Fibroblast of skin of right biceps (primary cell): ENCODE results near the gene COQ8B.
A peak's percentile ranks its signal among the peaks of the same experiment; 100 is the strongest.

ENCODE experiments used
- DNase-seq: peaks from one replicate; pipeline ENCODE4 v3.0.0-alpha.2; 2013

COQ8B gene

DNA sequence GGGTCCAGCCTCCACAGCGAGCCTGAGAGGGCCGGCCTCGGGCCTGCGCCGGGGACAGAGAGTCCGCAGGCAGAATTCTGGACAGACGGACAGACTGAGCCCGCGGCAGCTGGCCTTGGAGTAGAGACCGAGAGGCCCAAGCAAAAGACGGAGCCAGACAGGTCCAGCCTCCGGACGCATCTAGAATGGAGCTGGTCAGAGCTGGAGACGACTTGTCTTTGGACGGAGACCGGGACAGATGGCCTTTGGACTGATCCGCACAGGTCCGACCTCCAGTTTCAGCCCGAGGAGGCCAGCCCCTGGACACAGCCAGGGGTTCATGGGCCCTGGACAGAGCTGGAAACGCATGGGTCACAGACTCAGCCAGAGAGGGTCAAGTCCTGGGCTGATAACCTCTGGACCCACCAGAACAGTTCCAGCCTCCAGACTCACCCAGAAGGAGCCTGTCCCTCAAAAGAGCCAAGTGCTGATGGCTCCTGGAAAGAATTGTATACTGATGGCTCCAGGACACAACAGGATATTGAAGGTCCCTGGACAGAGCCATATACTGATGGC lies 716 bp upstream of the COQ8B start:
- DNase-seq = no peak

DNA sequence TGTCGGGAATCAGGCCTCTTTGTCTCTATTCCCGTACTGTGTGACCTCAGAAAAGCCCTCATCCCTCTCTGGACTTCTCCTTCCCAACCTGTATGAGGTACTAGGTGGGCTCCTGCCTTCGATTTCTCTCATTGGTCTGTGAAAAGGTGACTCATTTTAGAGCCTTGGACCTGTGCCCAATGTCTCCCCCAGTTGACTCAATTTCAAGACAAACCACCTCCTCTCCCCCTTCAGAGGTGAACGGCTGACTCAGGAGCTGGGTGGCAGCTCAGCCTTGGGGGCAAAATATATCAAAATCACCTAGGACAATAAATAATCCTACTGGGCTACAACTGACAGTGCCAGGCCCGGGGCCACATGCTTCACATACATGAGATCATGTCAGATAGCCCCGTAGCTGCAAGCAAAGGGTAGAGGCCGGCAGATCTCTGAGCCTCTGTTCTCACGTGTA lies 630 bp downstream of the COQ8B start:
- DNase-seq = peak; percentile 96

DNA sequence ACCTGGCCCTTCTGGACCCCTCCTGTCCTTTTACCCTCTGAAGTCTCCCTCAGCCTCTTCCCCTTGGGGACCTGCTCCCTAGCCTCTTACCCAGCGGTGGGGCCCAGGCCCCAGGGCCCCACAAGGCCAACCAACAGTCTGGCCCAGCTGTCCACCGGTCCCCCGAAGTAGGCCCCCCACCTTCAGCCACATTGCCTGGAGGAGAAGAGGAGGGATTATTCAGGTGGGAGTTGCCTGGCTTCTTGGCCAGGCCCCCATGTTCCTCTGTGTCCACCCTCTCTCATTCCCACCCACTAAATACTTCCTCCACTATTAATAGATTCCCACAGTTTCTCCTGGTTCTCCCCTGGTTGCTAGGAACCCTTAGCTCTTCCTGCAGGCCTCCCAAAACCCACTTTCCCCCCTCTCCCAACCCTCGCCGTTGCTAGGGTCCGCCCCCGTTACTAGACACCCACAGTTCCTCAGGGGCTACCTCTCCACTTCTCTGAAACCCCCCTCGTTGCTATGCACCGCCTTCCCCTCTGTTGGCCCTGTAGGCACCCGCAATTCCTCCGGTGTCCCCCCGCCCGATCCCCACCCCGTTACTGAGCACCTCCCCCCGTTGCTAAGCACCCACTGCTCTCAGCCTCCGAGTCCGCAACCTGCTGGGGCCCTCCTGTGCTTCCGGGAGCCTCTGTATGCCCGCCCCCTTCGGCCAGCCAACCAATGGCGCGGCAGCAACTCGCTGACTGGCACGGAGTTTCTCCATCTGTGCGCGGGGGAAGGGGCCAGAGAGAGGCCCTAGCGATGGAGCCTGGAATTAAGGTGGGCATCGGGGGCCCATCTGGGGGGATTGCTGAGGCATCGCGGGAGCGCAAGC lies 2.0 kb downstream of the COQ8B start:
- peak; percentile 91 for DNase-seq

DNA sequence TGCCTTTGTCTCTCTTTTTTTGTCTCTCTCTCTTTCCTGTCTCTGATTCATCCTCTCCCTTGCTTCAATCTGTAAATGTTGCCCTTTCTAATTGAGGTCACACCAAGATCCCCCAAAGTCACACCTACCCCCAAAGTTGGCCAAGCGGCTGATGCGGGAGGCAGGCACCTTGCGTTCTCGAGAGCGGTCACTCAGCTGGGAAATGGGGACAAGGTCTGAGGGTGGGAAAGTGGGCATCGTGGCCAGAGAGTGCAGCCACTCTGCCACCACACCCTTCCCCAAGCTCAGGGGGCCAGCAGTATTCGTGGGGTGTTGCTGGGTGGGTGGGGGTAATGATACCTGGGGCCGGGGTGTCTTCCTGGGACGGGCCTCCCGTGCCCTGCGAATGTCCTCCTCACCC lies 2.7 kb downstream of the COQ8B start:
- no peak for DNase-seq

DNA sequence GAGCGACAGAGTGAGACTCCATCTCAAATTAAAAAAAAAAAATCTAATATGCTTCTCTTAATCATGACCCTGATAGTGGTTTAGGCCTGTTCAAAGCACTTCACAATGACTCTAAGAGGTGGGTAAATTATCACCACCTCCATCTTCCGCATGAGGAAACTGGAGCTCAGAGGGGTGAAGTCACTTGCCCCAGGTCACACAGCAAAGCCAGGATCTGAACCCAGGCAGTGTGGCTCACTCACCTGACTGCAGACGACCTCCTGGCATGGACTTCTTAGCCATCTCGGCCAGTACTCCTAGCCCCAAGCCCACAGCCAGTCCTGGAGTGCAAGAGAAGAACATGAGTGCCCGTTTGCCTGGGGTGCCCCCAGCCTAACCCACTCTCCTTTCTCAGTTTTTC lies 6.9 kb downstream of the COQ8B start:
- no peak for DNase-seq

DNA sequence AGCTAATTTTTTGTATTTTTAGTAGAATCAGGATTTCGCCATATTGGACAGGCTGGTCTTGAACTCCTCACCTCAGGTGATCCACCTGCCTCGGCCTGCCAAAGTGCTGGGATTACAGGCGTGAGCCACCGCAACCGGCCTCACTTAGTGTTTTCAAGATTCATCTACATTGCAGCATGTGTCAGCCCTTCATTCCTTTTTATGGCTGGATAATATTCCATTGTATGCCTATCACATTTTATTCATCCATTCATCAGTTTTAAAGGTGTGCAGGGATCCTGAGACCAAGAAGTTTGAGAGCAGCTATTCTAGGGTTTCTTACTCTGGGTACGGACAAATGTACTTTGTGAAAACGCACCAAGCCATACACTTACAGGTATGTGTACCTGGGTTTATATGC lies 9.1 kb downstream of the COQ8B start:
- no peak for DNase-seq

DNA sequence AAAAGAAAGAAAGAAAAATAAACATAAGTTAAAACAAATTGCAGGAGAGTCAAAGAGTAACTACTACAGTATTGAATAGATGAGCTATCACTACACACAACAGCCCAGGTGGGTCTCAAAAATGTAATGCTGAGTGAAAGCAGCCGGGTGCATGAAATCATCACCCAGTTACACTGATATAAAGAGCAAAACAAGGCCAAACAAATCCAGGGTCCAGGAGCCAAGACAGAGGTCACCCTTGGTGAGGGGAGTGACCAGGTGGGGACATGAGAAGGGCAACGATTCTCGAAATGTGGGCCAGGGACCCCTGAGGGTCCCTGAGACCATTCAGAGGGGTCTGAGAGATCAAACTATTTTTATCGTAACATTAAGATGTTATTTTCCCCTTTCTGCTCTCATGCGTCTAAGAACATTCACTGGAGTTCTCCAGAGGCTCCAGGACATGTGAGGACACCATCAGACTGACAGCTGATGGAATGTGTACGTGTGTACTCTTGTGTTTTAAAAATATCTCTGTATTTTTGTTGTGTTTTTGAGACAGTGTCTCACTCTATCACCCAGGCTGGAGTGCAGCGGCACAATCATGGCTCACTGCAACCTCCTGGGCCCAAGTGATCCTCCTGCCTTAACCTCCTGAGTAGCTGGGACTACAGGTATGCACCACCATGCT lies 10.6 kb downstream of the COQ8B start:
- no peak for DNase-seq

DNA sequence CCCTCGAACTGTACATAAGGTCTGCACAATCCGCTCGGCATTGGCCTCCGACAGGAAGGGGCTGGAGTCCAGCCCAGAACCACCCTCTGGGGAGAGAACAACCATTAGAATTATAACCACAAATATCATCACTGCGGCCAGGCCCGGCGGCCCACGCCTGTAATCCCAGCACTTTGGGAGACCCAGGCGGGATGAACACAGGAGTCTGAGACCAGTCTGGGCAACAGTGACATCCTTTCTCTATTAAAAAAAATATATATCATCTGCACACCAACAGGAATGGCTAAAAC lies 11.4 kb downstream of the COQ8B start:
- peak; percentile 51 for DNase-seq

DNA sequence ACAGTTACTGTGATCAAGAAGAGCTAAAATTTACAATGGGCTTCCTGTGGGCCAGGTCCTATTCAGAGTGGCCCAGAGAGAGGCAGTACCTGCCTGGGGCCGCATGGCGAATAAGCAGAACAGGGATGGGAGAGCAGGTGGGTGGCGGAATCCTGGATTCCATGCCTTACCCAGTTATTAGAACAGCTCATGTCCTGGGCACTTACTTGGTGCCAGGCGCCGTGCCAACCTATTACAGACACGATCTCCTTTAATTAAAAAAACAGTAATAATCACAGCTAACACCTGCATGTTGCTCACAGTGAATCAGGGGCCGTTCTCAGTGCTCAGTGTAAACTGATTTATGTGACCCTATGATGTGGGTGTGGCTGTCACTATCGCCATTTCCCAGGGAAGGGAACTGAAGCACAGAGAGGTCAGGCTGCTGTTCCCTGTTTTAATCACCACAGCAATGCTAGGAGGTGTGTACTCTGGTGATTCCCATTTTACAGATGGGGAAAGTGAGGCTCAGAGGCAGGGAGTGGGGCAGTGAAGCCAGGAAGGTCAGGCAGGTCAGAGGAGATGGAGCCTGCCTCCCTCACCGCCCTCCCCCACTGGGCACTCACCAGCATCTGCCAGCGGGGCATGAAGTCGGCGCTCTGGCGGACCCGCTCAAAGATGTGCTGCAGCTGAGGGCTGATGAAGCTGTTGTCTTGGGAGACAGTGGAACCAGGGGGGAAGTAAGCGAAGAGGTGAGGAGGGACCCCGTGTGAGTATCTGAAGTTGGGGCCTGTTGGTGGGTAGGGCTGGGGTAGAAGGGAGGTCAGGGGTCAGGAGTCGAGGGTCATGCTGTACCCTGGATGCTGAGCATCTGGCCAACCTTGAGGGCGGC lies 12.0 kb downstream of the COQ8B start:
- DNase-seq = no peak

DNA sequence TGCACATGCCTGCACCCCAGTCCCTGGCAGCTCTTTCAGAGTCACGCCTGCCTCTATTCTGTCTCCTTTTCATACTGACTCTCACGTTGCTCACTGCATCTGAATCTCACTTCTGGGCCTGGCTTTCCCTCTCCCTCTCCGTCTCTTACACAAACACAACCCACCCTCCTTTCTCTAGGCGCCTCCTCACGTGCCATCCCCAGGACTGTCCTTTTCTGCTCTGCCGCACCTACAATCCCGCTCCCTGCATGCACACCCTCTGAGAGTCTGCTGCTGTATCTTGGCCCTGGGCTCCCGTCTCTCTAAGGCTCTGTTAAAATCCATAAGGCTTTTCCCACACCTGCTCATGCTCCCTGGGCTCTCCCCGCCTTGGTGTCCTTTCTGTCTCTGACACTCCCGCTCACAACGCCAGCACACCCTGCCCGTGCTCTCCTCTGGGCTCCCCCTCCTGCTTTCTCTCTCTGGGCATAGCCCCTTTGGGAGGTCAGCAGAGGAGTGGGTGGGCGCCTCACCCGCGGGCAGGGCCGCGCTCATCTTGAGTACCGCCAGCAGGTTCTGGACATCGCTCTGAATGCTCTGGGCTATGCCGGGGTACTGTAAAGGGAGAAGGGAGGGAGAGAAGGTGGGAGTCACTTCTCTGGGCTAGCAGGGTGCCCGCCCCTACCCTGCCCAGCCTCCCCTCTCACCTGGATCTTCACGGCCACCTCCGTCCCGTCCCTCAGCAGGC lies 13.5 kb downstream of the COQ8B start:
- no peak for DNase-seq

DNA sequence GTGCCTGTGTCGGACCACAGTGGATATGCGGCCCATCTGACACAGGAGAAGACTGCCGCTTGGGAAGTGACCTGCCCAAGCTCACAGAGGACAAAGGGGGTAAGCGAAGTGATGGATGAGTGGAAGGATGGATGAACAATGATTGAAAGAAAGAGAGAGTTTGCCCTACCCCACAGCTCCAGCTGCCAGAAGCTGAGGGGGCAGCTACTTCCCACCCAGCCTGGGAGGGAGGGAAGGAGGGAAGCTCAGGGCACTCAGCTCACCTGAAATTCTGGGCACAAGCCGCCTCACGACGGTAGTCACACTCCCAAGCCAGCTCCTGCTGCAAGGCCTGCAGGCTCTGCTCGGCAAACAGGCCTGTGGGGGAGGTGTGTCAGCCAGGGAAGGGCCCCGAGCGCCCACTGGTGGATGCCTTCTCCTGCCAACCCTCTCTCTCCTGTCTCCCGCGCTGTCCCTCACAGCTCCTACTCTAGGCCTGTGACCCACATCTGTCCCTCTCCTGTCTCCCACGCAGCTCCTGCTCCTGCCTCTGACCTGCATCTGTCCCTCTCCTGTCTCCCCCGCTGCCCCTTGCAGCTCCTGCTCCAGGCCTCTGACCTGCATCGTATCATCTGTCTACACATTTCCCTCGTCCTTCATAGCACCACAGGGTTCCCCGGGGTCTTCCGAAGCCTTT lies 14.2 kb downstream of the COQ8B start:
- DNase-seq = peak; percentile 38

DNA sequence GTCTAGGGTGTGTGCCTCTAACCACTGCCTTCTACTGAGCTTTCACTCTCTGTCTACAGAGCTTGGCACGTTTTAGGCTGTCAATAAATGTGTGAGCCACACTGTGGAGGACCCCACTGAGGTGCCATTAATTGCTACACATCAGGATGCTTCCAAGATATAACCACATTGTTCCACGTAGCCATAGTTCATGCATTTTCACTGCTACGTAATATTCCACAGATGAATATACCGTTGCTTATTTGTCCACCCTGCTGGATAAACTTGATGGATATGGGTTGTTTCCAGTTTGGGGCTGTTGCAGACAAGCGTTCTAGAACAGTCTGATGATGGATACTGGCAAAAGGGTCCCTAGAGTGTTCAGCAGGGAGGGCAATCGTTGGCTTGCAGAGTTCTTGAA lies 14.9 kb downstream of the COQ8B start:
- no peak for DNase-seq

DNA sequence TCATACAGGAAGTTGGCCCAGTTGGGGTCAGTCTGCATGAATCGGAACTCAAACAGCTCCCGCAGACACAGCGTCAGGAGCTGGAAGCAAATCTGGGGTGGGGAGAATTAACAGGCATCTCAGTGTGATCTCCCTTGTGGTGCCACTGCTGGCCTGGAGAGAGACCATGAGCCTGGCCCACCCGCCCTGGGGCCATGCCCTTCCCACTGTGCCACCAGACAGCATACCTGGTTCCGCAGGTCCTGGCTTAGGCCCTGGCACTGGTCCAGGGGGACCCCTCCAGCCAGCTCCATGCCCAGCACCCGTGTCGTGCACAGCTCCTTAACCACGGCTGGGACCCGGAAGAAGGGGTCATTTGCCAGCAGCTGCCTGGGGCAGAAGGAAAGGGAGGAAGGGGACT lies 16.6 kb downstream of the COQ8B start:
- no peak for DNase-seq

DNA sequence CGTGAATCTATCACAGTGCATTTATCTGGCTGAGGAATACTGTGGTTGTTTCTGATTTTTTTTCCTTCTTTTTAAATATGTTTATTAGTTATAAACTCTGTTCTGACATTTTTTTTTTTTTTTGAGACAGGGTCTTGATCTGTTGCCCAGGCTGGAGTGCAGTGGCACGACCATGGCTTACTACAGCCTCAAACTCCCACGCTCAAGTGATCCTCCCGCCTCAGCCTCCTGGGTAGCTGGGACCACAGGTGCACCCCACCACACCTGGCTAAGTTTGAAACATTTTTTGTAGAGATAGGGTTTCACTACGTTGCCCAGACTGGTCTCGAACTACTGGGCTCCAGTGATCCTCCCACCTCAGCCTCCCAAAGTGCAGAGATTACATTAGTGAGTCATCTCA lies 19.7 kb downstream of the COQ8B start:
- DNase-seq = no peak

DNA sequence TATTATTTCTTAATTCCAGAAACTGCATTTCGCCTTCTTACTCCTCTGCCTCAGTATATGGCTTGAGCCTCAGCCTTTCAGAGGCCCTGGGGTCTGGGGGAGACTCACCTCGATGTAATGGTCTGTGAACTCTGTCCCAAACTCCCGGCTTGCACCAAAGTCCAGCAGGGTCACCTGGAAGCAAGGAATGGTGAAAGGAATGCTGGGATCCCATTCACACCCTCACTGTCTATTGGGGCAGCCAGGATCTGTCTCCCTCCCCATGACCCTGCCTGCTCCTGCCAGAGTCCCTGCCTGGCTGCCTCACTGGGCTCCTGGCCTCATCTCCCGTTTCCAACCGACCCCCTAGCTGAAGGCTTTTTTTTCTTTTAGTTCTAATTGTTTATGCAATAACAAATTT lies 20.8 kb downstream of the COQ8B start:
- no peak for DNase-seq

DNA sequence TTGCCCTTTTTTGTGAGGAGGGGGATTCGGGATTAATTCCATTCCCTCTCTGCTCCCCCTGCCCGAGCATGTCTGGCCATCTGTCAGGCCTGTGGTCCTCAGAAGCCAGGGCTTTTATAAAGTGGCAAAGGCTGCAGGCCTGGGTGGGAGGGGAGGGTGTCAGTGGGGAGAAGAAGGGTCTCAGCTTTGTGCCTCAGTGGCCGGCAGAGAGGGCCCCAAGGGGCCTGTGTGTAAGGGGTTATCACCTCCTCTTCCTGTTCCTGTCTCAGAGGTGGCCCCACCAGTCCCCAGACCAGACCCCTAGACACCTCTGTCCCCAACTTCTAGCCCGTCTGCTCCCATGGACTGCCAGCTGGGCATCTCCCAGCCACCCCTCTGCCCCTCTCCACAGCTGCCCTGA lies 22.8 kb downstream of the COQ8B start:
- no peak for DNase-seq

DNA sequence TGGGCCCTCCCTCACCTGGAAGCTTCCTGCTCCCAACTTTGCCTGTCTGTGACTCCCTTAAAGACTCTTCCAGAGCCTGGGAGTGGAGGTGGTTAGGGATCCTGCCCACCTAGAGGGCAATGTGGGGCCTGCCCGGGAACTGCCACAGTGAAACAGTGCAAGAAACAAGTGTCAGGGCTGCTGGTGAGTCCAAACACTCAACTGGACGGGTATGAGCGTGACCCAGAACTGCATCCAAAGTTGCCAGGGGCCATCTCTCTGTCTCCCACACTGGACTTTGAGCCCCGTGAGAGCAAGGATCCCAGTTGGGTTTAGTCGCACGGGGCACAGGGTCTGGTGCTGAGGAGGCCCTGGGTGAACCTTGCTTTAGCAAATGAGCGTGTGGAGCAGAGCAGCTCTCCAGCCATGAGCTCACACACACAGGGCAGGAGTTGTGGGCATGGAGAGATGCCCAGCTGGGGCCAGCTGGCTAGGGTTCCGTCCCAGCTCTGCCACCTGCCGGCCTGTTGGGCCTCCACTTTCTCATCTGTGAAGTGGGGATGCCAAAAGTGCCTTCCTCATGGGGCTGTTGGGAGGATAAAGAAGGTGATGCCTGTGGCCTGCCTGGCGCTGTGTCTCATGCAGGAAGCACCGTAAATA lies 23.4 kb downstream of the COQ8B start:
- no peak for DNase-seq

DNA sequence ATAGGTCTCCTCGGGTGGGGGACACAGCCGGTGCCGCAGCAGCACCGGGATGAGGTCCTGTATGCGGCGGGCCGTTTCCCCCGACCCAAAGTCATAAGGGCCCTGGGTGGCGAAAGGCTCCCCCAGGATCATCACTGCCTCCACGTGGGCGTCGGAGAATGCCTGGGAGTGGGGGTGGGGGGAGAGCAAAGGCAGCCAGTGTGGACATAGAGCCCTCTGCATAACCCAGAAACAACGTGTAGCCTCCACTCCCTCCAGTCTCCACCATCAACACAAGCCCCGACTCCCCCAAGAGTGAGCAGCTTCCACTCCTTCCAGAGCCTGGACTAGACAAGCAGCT lies 24.5 kb downstream of the COQ8B start:
- DNase-seq = no peak

DNA sequence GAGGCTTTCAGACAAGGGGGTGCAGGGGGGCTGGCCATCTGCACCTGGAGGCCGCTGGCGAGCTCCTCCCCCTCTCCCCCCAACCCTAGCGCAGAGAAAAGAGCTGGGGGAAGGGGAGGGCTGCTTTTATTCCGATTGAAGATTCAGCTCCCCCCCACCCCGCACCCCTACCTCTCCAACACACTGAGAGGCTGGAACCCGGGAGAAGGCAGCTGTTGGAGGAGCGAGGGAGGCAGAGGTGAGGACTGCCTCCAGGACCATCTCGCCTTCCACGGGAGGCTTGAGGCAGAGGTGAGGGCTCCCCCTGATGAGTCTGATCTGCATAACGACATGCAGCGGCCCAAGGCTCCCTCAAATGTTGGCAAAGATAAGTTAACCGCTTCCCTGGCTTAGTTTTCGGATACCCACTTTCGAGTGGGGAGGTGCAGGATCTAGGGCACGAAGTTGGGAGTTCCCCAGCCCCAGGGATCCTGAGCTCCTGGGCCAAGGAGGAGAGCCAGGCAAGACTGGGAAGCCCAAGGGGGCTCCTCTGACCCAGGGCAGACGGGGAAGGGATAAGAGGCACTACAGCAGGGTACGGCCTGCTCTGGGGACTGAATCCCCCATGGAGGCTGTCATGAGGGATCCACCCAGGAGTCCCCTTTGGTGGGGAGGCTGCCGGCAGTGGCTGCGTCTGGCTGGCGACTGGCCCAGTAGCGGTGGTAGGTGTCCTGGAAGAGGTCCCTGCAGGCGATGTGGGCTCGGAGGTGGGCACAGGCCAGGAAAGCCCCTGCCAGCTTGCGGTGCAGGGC lies 25.1 kb downstream of the COQ8B start:
- DNase-seq = no peak

DNA sequence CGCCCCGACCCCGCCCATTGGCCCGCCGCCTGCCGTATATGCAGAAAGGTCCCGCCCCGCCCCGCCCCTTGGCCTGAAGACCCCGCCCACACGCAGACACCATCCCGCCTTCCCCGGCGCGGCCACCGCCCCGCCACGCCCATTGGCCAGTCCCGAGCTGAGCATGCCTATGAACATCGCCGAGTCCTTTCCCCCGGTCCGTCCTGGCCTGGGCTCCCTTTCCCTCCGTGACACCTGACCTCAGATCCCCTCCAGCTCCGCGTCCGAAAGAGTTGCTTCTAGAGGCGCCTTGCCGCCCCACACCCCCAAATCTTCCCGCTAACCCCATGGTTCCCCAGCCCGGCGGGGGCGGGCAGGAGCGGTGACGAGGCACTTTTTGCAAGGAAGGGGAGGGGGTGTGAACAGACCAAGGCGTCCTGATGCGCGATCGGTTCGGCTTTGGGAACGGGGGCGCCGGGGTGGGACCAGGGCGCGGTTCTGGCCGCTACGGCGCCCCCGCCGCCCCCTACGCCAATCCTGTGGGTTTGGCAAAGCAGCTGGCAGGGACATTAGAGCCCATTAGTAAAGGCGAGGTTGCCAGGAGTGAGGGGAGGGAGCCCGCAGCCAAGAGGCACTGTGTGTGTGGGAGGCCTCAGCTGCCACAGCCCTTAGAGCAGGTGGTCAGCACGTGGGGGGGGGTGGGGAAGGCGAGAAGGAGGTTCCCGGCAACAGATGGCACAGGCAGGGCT lies 25.8 kb downstream of the COQ8B start:
- peak; percentile 92 for DNase-seq
